ENCODE results near the gene ETNK2. TPM values are rescaled to one million over a fixed set of nuclear protein-coding genes. Genes with fewer than 3 reads are reported as not detected.

ETNK2 gene
- total RNA-seq, 2 experiments from 2014 or later = 1.9 TPM; not detected in 1

GRCh38 chr1:204139088-204139487 is 12.8 kb downstream of the ETNK2 start:
- no TSS peak for BruUV-seq (replicated peaks)
- DNase-seq (ENCODE audit: low spot score) = no peak

GRCh38 chr1:204136814-204137213 is 15.0 kb downstream of the ETNK2 start:
- Histone ChIP-seq H3K27ac (ENCODE audit: low read depth, low read length, poor library complexity, severe bottlenecking) (no peak overlapping the region), H3K4me2 (ENCODE audit: low read length) (no peak overlapping the region), H3K9me2 (ENCODE audit: insufficient read depth, low read length) (no peaks in the 10 kb centered on the region), H4K20me1 (ENCODE audit: insufficient read depth, low read length) (no peaks in the 10 kb centered on the region), H3K4me1 (ENCODE audit: insufficient read depth, low read length, poor library complexity, severe bottlenecking) (no peaks in the 10 kb centered on the region), H2AFZ (ENCODE audit: low read length) (no peak overlapping the region), H3K4me3 (ENCODE audit: low read depth, low read length, poor library complexity, severe bottlenecking) (no peak overlapping the region), H3K36me3 (ENCODE audit: insufficient read depth, low read length) (no peaks in the 10 kb centered on the region), H3K79me2 (ENCODE audit: insufficient read depth, low read depth, low read length) (no peaks in the 10 kb centered on the region), H3K9me3 (ENCODE audit: low read length) (no peaks in the 10 kb centered on the region)
- TF ChIP-seq CTCF (conservative IDR thresholded peaks at IDR 0.05; ENCODE audit: low read length) (no peak), EZH2phosphoT487 (IDR thresholded peaks at IDR 0.05; ENCODE audit: borderline replicate concordance, low read depth, low read length) (no peak)
- intact Hi-C loops (cut with micrococcal nuclease; ENCODE audit: unreplicated experiment) = no loop called here
- POLR2A ChIA-PET = interaction anchor here (0.7 kb wide), 1 partner anchor 134 kb away, joined by 3 read pairs; no protein-coding TSS in a partner anchor
- BruUV-seq (replicated peaks) = no TSS peak
- no peak for DNase-seq (ENCODE audit: low spot score)
- CTCF ChIA-PET (ENCODE audit: unreplicated experiment) = no interaction called here

More at GRCh38 chr1:204139088-204139487, 12.8 kb downstream of the ETNK2 start:
- intact Hi-C loops (cut with micrococcal nuclease; ENCODE audit: unreplicated experiment) = no loop called here
- Histone ChIP-seq H3K4me2 (ENCODE audit: low read length) (no peak overlapping the region), H2AFZ (ENCODE audit: low read length) (no peak overlapping the region), H3K4me1 (ENCODE audit: insufficient read depth, low read length, poor library complexity, severe bottlenecking) (no peaks in the 10 kb centered on the region), H3K4me3 (ENCODE audit: low read depth, low read length, poor library complexity, severe bottlenecking) (no peak overlapping the region), H3K9me2 (ENCODE audit: insufficient read depth, low read length) (no peaks in the 10 kb centered on the region), H4K20me1 (ENCODE audit: insufficient read depth, low read length) (no peaks in the 10 kb centered on the region), H3K27ac (ENCODE audit: low read depth, low read length, poor library complexity, severe bottlenecking) (no peak overlapping the region), H3K79me2 (ENCODE audit: insufficient read depth, low read depth, low read length) (no peaks in the 10 kb centered on the region), H3K36me3 (ENCODE audit: insufficient read depth, low read length) (no peaks in the 10 kb centered on the region), H3K9me3 (ENCODE audit: low read length) (no peaks in the 10 kb centered on the region)
- POLR2A ChIA-PET = no interaction called here
- TF ChIP-seq CTCF (conservative IDR thresholded peaks at IDR 0.05; ENCODE audit: low read length) = no peak
- TF ChIP-seq EZH2phosphoT487 (IDR thresholded peaks at IDR 0.05; ENCODE audit: borderline replicate concordance, low read depth, low read length) = no peak
- CTCF ChIA-PET (ENCODE audit: unreplicated experiment) = no interaction called here

GRCh38 chr1:204134103-204134502 is 17.7 kb downstream of the ETNK2 start:
- no peak overlapping the region for H3K4me2 ChIP-seq (ENCODE audit: low read length)
- TF ChIP-seq EZH2phosphoT487 (IDR thresholded peaks at IDR 0.05; ENCODE audit: borderline replicate concordance, low read depth, low read length) = no peak
- TF ChIP-seq CTCF (conservative IDR thresholded peaks at IDR 0.05; ENCODE audit: low read length) = no peak
- no peak overlapping the region for H3K4me3 ChIP-seq (ENCODE audit: low read depth, low read length, poor library complexity, severe bottlenecking)
- H3K36me3 ChIP-seq (ENCODE audit: insufficient read depth, low read length) = no peaks in the 10 kb centered on the region
- ChIA-PET POLR2A (no interaction called here), CTCF (ENCODE audit: unreplicated experiment) (no interaction called here)
- H3K79me2 ChIP-seq (ENCODE audit: insufficient read depth, low read depth, low read length) = no peaks in the 10 kb centered on the region
- BruUV-seq (replicated peaks) = no TSS peak
- no peak for DNase-seq (ENCODE audit: low spot score)
- no peaks in the 10 kb centered on the region for H3K4me1 ChIP-seq (ENCODE audit: insufficient read depth, low read length, poor library complexity, severe bottlenecking)
- intact Hi-C loops (cut with micrococcal nuclease; ENCODE audit: unreplicated experiment) = no loop called here
- H3K27ac ChIP-seq (ENCODE audit: low read depth, low read length, poor library complexity, severe bottlenecking) = no peak overlapping the region
- H2AFZ ChIP-seq (ENCODE audit: low read length) = no peak overlapping the region
- no peaks in the 10 kb centered on the region for H3K9me2 ChIP-seq (ENCODE audit: insufficient read depth, low read length)
- H3K9me3 ChIP-seq (ENCODE audit: low read length) = no peaks in the 10 kb centered on the region
- H4K20me1 ChIP-seq (ENCODE audit: insufficient read depth, low read length) = no peaks in the 10 kb centered on the region

All from OCI-LY7 (cell line).